Measurements from ENCODE around the gene GLB1L.

- TF ChIP-seq CTCF (conservative IDR thresholded peaks at IDR 0.05; ENCODE audit: low read depth, low read length) (no peak), EZH2 (IDR thresholded peaks at IDR 0.05; ENCODE audit: borderline replicate concordance, low read depth, low read length, poor library complexity, severe bottlenecking) (no peak)
These were observed 32.2 kb downstream of the GLB1L start for GRCh38 chr2:219213026-219213415.
